Endothelial cell of umbilical vein (primary cell): Measurements from ENCODE around the gene ZFR. TPM values are rescaled to one million over a fixed set of nuclear protein-coding genes. Genes with fewer than 3 reads are reported as not detected.

Source experiments
- BruUV-seq: library from RNA; stranded (reverse); fragments of 400-500 nt; replicated peaks from 2 replicates; lab custom pipeline; 2021; lab: Mats Ljungman, UMichigan
- CTCF ChIA-PET: fragments of 300-600, 350-600 bp; sonication (Branson Sonifier 250); formaldehyde crosslinking; loops from one replicate; lab custom pipeline; 2021; ENCODE audit warnings: antibody characterized with exemption, inconsistent platforms; lab: Charles Lee
- POLR2A ChIA-PET: fragments of 300-600, 350-600 bp; sonication (Branson Sonifier 250); formaldehyde crosslinking; loops from one replicate; lab custom pipeline; 2021; ENCODE audit warnings: antibody characterized with exemption, inconsistent platforms; lab: Charles Lee
- DNase-seq: peaks from one replicate; pipeline ENCODE4 v3.0.0-alpha.2; 2011; ENCODE audit warnings: low read depth, low spot score
- FAIRE-seq: peaks from 2 replicates; lab custom pipeline; 2011; peaks lifted over from hg19 to GRCh38; lab: Jason Lieb, UNC
- H2AFZ ChIP-seq: 2 replicates; pipeline ENCODE4 v1.6.0; 2012; ENCODE audit warnings: low read depth, low read length, control low read depth, inconsistent platforms
- H3K27ac ChIP-seq: 2 replicates; pipeline ENCODE4 v1.5.1; 2011; ENCODE audit warnings: low read depth, mild to moderate bottlenecking, control low read depth, low read length, moderate library complexity; ENCODE audit not compliant: insufficient read depth
- H3K27me3 ChIP-seq, 2 experiments: 2 replicates each; pipeline versions ENCODE4 v1.6.0 to v1.6.1; 2011; ENCODE audit warnings: low read length in 2 of 2, mixed read lengths in 1 of 2; ENCODE audit not compliant: control insufficient read depth in 2 of 2, insufficient read depth in 2 of 2
- H3K36me3 ChIP-seq, 2 experiments: 2 replicates in 1 of 2; 3 replicates in 1 of 2; pipeline ENCODE4 v1.5.1; 2011; ENCODE audit warnings: low read length in 2 of 2, mild to moderate bottlenecking in 1 of 2, moderate library complexity in 1 of 2; ENCODE audit not compliant: control insufficient read depth in 2 of 2, insufficient read depth in 2 of 2; ENCODE audit errors: extremely low read depth in 1 of 2
- H3K4me1 ChIP-seq: 3 replicates; pipeline ENCODE4 v1.5.1; 2011; ENCODE audit warnings: mild to moderate bottlenecking, low read length; ENCODE audit not compliant: control insufficient read depth, insufficient read depth; ENCODE audit errors: extremely low read depth
- H3K4me2 ChIP-seq: 2 replicates; pipeline ENCODE4 v1.6.1; 2011; ENCODE audit warnings: low read length, control low read depth, mixed read lengths; ENCODE audit not compliant: insufficient read depth
- H3K4me3 ChIP-seq, 3 experiments: fragments of 200-600 bp in 1 of 3; sonication (generic), shearing (Covaris generic) in 1 of 3; replicated peaks in 1 of 3; 2 replicates each; pipeline ENCODE4 v1.5.1; 2011 to 2016; ENCODE audit warnings: control low read depth in 3 of 3, low read length in 3 of 3, mild to moderate bottlenecking in 2 of 3, inconsistent platforms in 1 of 3, low read depth in 1 of 3, moderate library complexity in 1 of 3; ENCODE audit not compliant: insufficient read depth in 1 of 3
- H3K79me2 ChIP-seq: 2 replicates; pipeline ENCODE4 v1.6.0; 2012; ENCODE audit warnings: low read length, inconsistent platforms; ENCODE audit not compliant: control insufficient read depth, insufficient read depth
- H3K9ac ChIP-seq: replicated peaks from 2 replicates; pipeline ENCODE3; 2011; ENCODE audit warnings: low read length, control low read depth; ENCODE audit not compliant: insufficient read depth; ENCODE audit errors: extremely low read depth
- H3K9me1 ChIP-seq: replicated peaks from 3 replicates; pipeline ENCODE4 v1.6.0; 2011; ENCODE audit warnings: mild to moderate bottlenecking, low read length; ENCODE audit not compliant: control insufficient read depth, insufficient read depth; ENCODE audit errors: extremely low read depth
- H3K9me3 ChIP-seq: replicated peaks from 2 replicates; pipeline ENCODE4 v1.5.1; 2012; ENCODE audit warnings: low read length, inconsistent platforms; ENCODE audit not compliant: control insufficient read depth, insufficient read depth
- H4K20me1 ChIP-seq: replicated peaks from 2 replicates; pipeline ENCODE3; 2011; ENCODE audit warnings: mild to moderate bottlenecking, low read length; ENCODE audit not compliant: control insufficient read depth, insufficient read depth; ENCODE audit errors: extremely low read depth
- EZH2 ChIP-seq: IDR thresholded peaks from 2 replicates; pipeline ENCODE4 v1.6.1; 2012; ENCODE audit warnings: borderline replicate concordance, low read depth, mild to moderate bottlenecking, moderate library complexity, low read length, inconsistent platforms; ENCODE audit not compliant: severe bottlenecking
- FOS ChIP-seq: IDR thresholded peaks from 2 replicates; pipeline ENCODE4 v1.6.1; 2011; ENCODE audit warnings: mild to moderate bottlenecking, low read length, moderate library complexity, borderline replicate concordance; ENCODE audit not compliant: insufficient read depth
- GATA2 ChIP-seq: IDR thresholded peaks from 2 replicates; pipeline ENCODE4 v1.7.0; 2011; ENCODE audit warnings: low read depth, mild to moderate bottlenecking, moderate library complexity, mixed read lengths, low read length; ENCODE audit not compliant: insufficient read length, insufficient read depth
- JUN ChIP-seq: IDR thresholded peaks from 2 replicates; pipeline ENCODE4 v1.6.1; 2011; ENCODE audit warnings: borderline replicate concordance, low read depth; ENCODE audit not compliant: insufficient read length, insufficient read depth
- MYC ChIP-seq: IDR thresholded peaks from one replicate; pipeline ENCODE4 v1.6.1; 2011; ENCODE audit warnings: mild to moderate bottlenecking, low read depth, low read length
- POLR2A ChIP-seq: IDR thresholded peaks from 2 replicates; pipeline ENCODE4 v1.6.1; 2012; ENCODE audit warnings: low read depth, mild to moderate bottlenecking, control low read depth, low read length
- dilution Hi-C: fragments of 300-500 bp; cut with MboI; formaldehyde crosslinking; loops from one replicate; pipeline ENCODE4 v1.15.0; 2019; ENCODE audit warnings: low sequenced_read_pairs; ENCODE audit not compliant: extremely low pct_ligation_motif_present
- intact Hi-C: fragments of 100-400 bp; cut with micrococcal nuclease; formaldehyde crosslinking; loops from one replicate; pipeline ENCODE4 v1.10.0; 2022
- polyA plus RNA-seq, 4 experiments: library from polyadenylated mRNA; depleted of rRNA in 3 of 4; stranded (reverse) in 3 of 4; unstranded in 1 of 4; fragments of >200 nt; gene quantifications; 2 replicates each; pipeline versions ENCODE4 v1.2.1 to v1.2.3, GENCODE V29; 2011 to 2012; ENCODE audit warnings: missing spikeins in 1 of 4
- total RNA-seq: library from RNA; stranded (reverse); gene quantifications from 2 replicates; pipeline ENCODE4 v1.2.3, GENCODE V29; 2021
- TF ChIP-seq, protein P1 (sequence below), 2 donors: IDR thresholded peaks; 1 replicate in 1 of 2; 2 replicates in 1 of 2; pipeline ENCODE4 v1.5.1; 2011; ENCODE audit warnings: low read length in 2 of 2, mild to moderate bottlenecking in 2 of 2, moderate library complexity in 2 of 2, control low read depth in 1 of 2, inconsistent platforms in 1 of 2, low read depth in 1 of 2; ENCODE audit not compliant: insufficient read depth in 1 of 2; ENCODE audit errors: extremely low read depth in 1 of 2
- TF ChIP-seq, protein P2 (sequence below): IDR thresholded peaks from 2 replicates; pipeline ENCODE4 v1.6.1; 2011; ENCODE audit not compliant: insufficient read depth, insufficient read length

Gene ZFR
- total and polyA plus RNA-seq, 2 donors (not counting 3 experiments of a cell fraction or from before 2014, with no cell fraction given) = 60.1 to 79.4 TPM

DNA sequence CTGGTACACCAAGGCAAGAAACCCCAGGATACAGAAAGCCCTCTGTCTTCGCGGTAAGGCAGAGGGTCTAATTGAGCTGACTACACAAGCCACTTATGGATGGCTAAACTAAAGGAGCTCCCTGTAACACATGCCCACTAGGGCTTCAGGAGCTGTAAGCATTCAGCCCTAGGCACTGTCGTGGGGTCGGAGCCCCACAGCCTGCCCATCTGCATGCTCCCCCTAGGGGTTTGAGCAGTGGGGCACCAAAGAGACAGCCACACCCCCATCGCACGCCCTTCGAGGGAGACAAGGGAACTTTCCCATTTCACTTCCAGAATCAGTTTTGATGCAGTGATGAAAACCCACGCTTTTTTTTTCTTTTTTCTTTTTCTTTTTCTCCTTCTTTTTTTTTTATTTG, 120.8 kb downstream of the ZFR start:
- intact Hi-C loops = no loop called here
- ChIA-PET CTCF (no interaction called here), POLR2A (no interaction called here)
- no peak overlapping the region for H3K9ac ChIP-seq
- H3K4me3 ChIP-seq = no peak overlapping the region
- no peak overlapping the region for H3K4me2 ChIP-seq
- BruUV-seq = no TSS peak
- no peaks in the 10 kb centered on the region for H3K9me1 ChIP-seq
- FAIRE-seq = no peak
- H4K20me1 ChIP-seq = no peaks in the 10 kb centered on the region
- no peaks in the 10 kb centered on the region for H3K36me3 ChIP-seq
- H3K27me3 ChIP-seq = no peaks in the 10 kb centered on the region
- TF ChIP-seq POLR2A (no peak), MYC (no peak), GATA2 (no peak)
- TF ChIP-seq, protein P1, sequence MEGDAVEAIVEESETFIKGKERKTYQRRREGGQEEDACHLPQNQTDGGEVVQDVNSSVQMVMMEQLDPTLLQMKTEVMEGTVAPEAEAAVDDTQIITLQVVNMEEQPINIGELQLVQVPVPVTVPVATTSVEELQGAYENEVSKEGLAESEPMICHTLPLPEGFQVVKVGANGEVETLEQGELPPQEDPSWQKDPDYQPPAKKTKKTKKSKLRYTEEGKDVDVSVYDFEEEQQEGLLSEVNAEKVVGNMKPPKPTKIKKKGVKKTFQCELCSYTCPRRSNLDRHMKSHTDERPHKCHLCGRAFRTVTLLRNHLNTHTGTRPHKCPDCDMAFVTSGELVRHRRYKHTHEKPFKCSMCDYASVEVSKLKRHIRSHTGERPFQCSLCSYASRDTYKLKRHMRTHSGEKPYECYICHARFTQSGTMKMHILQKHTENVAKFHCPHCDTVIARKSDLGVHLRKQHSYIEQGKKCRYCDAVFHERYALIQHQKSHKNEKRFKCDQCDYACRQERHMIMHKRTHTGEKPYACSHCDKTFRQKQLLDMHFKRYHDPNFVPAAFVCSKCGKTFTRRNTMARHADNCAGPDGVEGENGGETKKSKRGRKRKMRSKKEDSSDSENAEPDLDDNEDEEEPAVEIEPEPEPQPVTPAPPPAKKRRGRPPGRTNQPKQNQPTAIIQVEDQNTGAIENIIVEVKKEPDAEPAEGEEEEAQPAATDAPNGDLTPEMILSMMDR (IDR thresholded peaks at IDR 0.05; ENCODE audit: extremely low read depth in 1 of 2, insufficient read depth in 1 of 2, low read depth in 1 of 2, low read length in 2 of 2) = no peak
- TF ChIP-seq, protein P2, sequence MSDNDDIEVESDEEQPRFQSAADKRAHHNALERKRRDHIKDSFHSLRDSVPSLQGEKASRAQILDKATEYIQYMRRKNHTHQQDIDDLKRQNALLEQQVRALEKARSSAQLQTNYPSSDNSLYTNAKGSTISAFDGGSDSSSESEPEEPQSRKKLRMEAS = no peak
- H2AFZ ChIP-seq = no peak overlapping the region
- no peak overlapping the region for H3K27ac ChIP-seq
- dilution Hi-C loops = no loop called here
- no peak for DNase-seq
- H3K9me3 ChIP-seq = no peaks in the 10 kb centered on the region
- H3K79me2 ChIP-seq = no peaks in the 10 kb centered on the region
- H3K4me1 ChIP-seq = no peaks in the 10 kb centered on the region

DNA sequence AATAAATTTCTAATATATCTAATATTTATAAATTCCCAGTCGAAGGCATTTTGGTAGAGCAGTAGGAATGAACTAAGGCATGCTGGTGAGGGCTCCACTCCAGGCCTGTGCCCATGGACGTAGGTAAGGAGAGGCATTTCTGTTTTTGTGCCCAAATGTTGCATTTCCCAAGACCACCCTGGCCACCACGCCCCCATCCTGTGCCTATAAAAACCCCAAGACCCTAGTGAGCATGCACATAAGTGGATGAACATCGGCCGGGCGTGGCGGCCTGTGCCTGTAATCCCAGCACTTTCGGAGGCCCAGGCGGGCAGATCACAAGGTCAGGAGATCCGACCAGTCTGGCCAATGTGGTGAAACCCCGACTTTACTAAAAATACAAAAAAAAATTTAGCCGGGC, 121.7 kb downstream of the ZFR start:
- H3K36me3 ChIP-seq = no peaks in the 10 kb centered on the region
- ChIA-PET CTCF (no interaction called here), POLR2A (no interaction called here)
- no peaks in the 10 kb centered on the region for H3K9me3 ChIP-seq
- no peak overlapping the region for H3K27ac ChIP-seq
- TF ChIP-seq JUN (no peak), FOS (no peak), MYC (no peak), EZH2 (no peak), GATA2 (no peak)
- TF ChIP-seq, protein P1 (IDR thresholded peaks at IDR 0.05; ENCODE audit: extremely low read depth in 1 of 2, insufficient read depth in 1 of 2, low read depth in 1 of 2, low read length in 2 of 2) = no peak
- TF ChIP-seq, protein P2 = no peak
- no peaks in the 10 kb centered on the region for H4K20me1 ChIP-seq
- DNase-seq (no peak), FAIRE-seq (no peak)
- no peaks in the 10 kb centered on the region for H3K79me2 ChIP-seq
- H3K9ac ChIP-seq = no peak overlapping the region
- H3K9me1 ChIP-seq = no peaks in the 10 kb centered on the region
- no peak overlapping the region for H2AFZ ChIP-seq
- no TSS peak for BruUV-seq
- no peak overlapping the region for H3K4me2 ChIP-seq
- no peaks in the 10 kb centered on the region for H3K27me3 ChIP-seq
- intact Hi-C loops = no loop called here
- H3K4me1 ChIP-seq = no peaks in the 10 kb centered on the region
- H3K4me3 ChIP-seq = no peak overlapping the region
- dilution Hi-C loops = no loop called here
